Measurements from ENCODE around the gene TXNRD1. TPM values are rescaled to one million over a fixed set of nuclear protein-coding genes. Genes with fewer than 3 reads are reported as not detected.

TXNRD1 gene
- total and polyA plus RNA-seq, 2 of the 8 experiments (the other 6 are each of a cell fraction or from before 2014, with no cell fraction given): 56.8 to 127 TPM

DNA sequence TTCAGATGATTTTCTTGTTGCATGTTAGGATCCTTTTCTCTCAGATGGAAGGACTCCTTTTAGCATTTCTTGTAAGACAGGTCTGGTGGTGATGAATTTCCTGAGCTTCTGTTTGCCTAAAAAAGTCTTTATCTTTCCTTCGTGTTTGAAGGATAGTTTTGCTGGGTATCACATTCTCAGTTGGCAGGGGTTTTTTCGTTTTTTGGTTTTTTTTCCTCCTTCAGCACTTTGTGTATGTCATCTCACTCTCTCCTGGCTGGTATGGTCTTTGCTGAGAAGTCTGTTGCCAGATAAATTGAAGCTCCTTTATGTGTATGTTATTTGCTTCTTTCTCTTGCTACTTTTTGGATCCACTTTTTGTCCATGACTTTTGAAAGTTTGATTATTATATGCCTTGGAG lies 15.6 kb upstream of the TXNRD1 start:
- no peak for FAIRE-seq

More for the DNA sequence above, 15.6 kb upstream of the TXNRD1 start:
- H3K56ac ChIP-seq (replicated peaks; ENCODE audit: insufficient read length, low read depth, low read length): no peak overlapping the region
- H3K4ac ChIP-seq (replicated peaks; ENCODE audit: insufficient read length, low read depth, low read length): no peak overlapping the region
- H3K79me1 ChIP-seq (ENCODE audit: low read depth, low read length): no peaks in the 10 kb centered on the region
- no peak overlapping the region for H3K18ac ChIP-seq (ENCODE audit: extremely low read depth, low read length)
- no peak overlapping the region for H3K4me2 ChIP-seq (ENCODE audit: insufficient read depth in 1 of 2, low read depth in 2 of 2, low read length in 2 of 2)
- no peaks in the 10 kb centered on the region for H4K20me1 ChIP-seq (replicated peaks in 1 of 2; ENCODE audit: control insufficient read depth in 1 of 2, insufficient read depth in 2 of 2, low read length in 2 of 2)
- no peak overlapping the region for H2AFZ ChIP-seq (ENCODE audit: low read length)
- no peaks in the 10 kb centered on the region for H3K36me3 ChIP-seq (ENCODE audit: control insufficient read depth in 2 of 4, insufficient read depth in 4 of 4, low read length in 3 of 4)
- no peak overlapping the region for H2BK5ac ChIP-seq (ENCODE audit: low read depth, low read length)
- no peak overlapping the region for H3K14ac ChIP-seq (ENCODE audit: insufficient read length)
- no peak overlapping the region for H3K23ac ChIP-seq (ENCODE audit: insufficient read length)
- no peak overlapping the region for H2BK15ac ChIP-seq (ENCODE audit: low read length)
- H2AK5ac ChIP-seq (ENCODE audit: low read depth, low read length): no peak overlapping the region
- peaks cover 0 to 5% of the 10 kb centered on the region in 2 experiments; a peak in 1 of 4 replicates for H3K9me3 ChIP-seq (ENCODE audit: insufficient read depth in 2 of 2, low read depth in 1 of 2, low read length in 1 of 2)
- H4K8ac ChIP-seq (ENCODE audit: extremely low read depth, insufficient read depth, low read length): no peak overlapping the region
- no peak overlapping the region for H2BK120ac ChIP-seq (replicated peaks; ENCODE audit: low read depth, low read length)
- no peaks in the 10 kb centered on the region for H3K79me2 ChIP-seq (ENCODE audit: control insufficient read depth in 1 of 2, insufficient read depth in 2 of 2, low read length in 2 of 2)
- no peak for TF ChIP-seq GTF2F1 (IDR thresholded peaks at IDR 0.05; ENCODE audit: borderline replicate concordance, low read depth, low read length)
- H3K27me3 ChIP-seq (replicated peaks in 1 of 4; ENCODE audit: control insufficient read depth in 3 of 4, extremely low read depth in 1 of 4, insufficient read depth in 3 of 4, low read length in 3 of 4): no peaks in the 10 kb centered on the region
- no peak overlapping the region for H2BK20ac ChIP-seq (ENCODE audit: low read length)
- H4K5ac ChIP-seq (ENCODE audit: insufficient read length, low read depth, low read length): no peak overlapping the region
- H2BK12ac ChIP-seq (ENCODE audit: low read depth, low read length): no peak overlapping the region
- no peak overlapping the region for H4K91ac ChIP-seq (replicated peaks; ENCODE audit: insufficient read length, low read length)
- no peak overlapping the region for H3K27ac ChIP-seq (ENCODE audit: low read depth, low read length)
- no peak overlapping the region for H3K9ac ChIP-seq (replicated peaks in 1 of 4; ENCODE audit: extremely low read depth in 1 of 4, low read depth in 3 of 4, low read length in 3 of 4)
- ChIA-PET CTCF (ENCODE audit: partially characterized antibody) (interaction anchor here (0.6 to 8.5 kb wide), 7 partner anchors 11 to 561 kb away, joined by 3 to 75 read pairs (median 5); partner anchors contain the start of gene EID3), POLR2A (ENCODE audit: partially characterized antibody) (interaction anchor here (1.3 kb wide), 1 partner anchor 62 kb away, joined by 3 read pairs; the partner anchor contains the start of gene NFYB)
- no peak for DNase-seq (ENCODE audit: low read depth in 1 of 2, low spot score in 2 of 2)
- no peaks in the 10 kb centered on the region for H3K23me2 ChIP-seq (ENCODE audit: low read depth, low read length)
- H3K4me3 ChIP-seq (ENCODE audit: extremely low read depth in 1 of 4, insufficient read depth in 2 of 4, low read depth in 3 of 4, low read length in 4 of 4): no peak overlapping the region
- WGBS, 2 experiments (ENCODE audit: extremely low coverage in 1 of 2, insufficient coverage in 1 of 2, insufficient read length in 1 of 2, insufficient replicate concordance in 2 of 2, low coverage in 1 of 2, low lambda C conversion rate in 2 of 2, missing lambda C conversion rate in 1 of 2): 83% methylated on average over 2 of the region's 2 CpGs; no CpG with 5 or more reads in 1 of the 2 experiments
- peaks cover 0 to 4% (median 0%) of the 10 kb centered on the region in 4 experiments; a peak in 1 of 7 replicates for H3K4me1 ChIP-seq (replicated peaks in 1 of 4; ENCODE audit: control insufficient read depth in 3 of 4, insufficient read depth in 4 of 4, low read length in 3 of 4)

Measured in H1 (cell line).